DOHH2 (cell line): ENCODE measurements around the gene TSPAN14.

Experiments used
- CTCF ChIP-seq: fragments of 200-600 bp; sonication (generic); IDR thresholded peaks from one replicate; pipeline ENCODE4 v1.5.1; 2014; ENCODE audit warnings: antibody characterized with exemption, mild to moderate bottlenecking, low read depth, low read length; ENCODE audit not compliant: poor library complexity, severe bottlenecking
- EZH2phosphoT487 ChIP-seq: fragments of 200-600 bp; sonication (generic); IDR thresholded peaks from 2 replicates; pipeline ENCODE4 v1.6.1; 2017; ENCODE audit warnings: borderline replicate concordance, mild to moderate bottlenecking, antibody characterized with exemption, low read length, moderate library complexity, mixed read lengths

GRCh38 chr10:80579181-80579763 lies 125.2 kb downstream of the TSPAN14 start:
- TF ChIP-seq CTCF (no peak), EZH2phosphoT487 (no peak)
